B cell (primary cell): ENCODE data around the gene RPL14.

Experiments
- EZH2 ChIP-seq: IDR thresholded peaks from 2 replicates; pipeline ENCODE4 v1.6.1; 2012; ENCODE audit warnings: borderline replicate concordance, low read depth, mild to moderate bottlenecking, moderate library complexity, low read length; ENCODE audit not compliant: insufficient read depth, poor library complexity, severe bottlenecking
- TF ChIP-seq, protein P1 (sequence below): fragments of 200-600 bp; IDR thresholded peaks from one replicate; pipeline ENCODE4 v1.8.0; 2022; ENCODE audit warnings: antibody characterized with exemption, mild to moderate bottlenecking

- TF ChIP-seq, protein P1, sequence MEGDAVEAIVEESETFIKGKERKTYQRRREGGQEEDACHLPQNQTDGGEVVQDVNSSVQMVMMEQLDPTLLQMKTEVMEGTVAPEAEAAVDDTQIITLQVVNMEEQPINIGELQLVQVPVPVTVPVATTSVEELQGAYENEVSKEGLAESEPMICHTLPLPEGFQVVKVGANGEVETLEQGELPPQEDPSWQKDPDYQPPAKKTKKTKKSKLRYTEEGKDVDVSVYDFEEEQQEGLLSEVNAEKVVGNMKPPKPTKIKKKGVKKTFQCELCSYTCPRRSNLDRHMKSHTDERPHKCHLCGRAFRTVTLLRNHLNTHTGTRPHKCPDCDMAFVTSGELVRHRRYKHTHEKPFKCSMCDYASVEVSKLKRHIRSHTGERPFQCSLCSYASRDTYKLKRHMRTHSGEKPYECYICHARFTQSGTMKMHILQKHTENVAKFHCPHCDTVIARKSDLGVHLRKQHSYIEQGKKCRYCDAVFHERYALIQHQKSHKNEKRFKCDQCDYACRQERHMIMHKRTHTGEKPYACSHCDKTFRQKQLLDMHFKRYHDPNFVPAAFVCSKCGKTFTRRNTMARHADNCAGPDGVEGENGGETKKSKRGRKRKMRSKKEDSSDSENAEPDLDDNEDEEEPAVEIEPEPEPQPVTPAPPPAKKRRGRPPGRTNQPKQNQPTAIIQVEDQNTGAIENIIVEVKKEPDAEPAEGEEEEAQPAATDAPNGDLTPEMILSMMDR = no peak
- no peak for TF ChIP-seq EZH2
These were observed 54.0 kb downstream of the RPL14 start for GRCh38 chr3:40511031-40511718.
